Trophoblast cell (in vitro differentiated cells and primary cell): ENCODE measurements around the gene LTBR.

Experiments used
- DNase-seq, 2 donors: peaks; one replicate each; pipeline ENCODE4 v3.0.0-alpha.2; 2016
- H2AFZ ChIP-seq: 2 replicates; pipeline ENCODE4 v1.6.1; 2013; ENCODE audit warnings: low read length, moderate library complexity, mild to moderate bottlenecking; ENCODE audit not compliant: insufficient read depth, poor library complexity
- H2AK5ac ChIP-seq: 2 replicates; pipeline ENCODE4 v1.6.1; 2013; ENCODE audit warnings: mild to moderate bottlenecking, low read length
- H2BK120ac ChIP-seq: 2 replicates; pipeline ENCODE4 v1.6.1; 2013; ENCODE audit warnings: low read length, mild to moderate bottlenecking, moderate library complexity; ENCODE audit not compliant: insufficient read depth, poor library complexity
- H2BK12ac ChIP-seq: 2 replicates; pipeline ENCODE4 v1.6.1; 2013; ENCODE audit warnings: mild to moderate bottlenecking, low read length, moderate library complexity
- H2BK5ac ChIP-seq: 2 replicates; pipeline ENCODE4 v1.6.1; 2013; ENCODE audit warnings: low read length, low read depth, moderate library complexity, mild to moderate bottlenecking; ENCODE audit not compliant: poor library complexity
- H3K14ac ChIP-seq: 2 replicates; pipeline ENCODE4 v1.6.1; 2013; ENCODE audit warnings: mild to moderate bottlenecking, low read length
- H3K18ac ChIP-seq: 2 replicates; pipeline ENCODE4 v1.6.1; 2013; ENCODE audit warnings: mild to moderate bottlenecking, low read length
- H3K23ac ChIP-seq: 2 replicates; pipeline ENCODE4 v1.6.1; 2013; ENCODE audit warnings: low read length
- H3K27ac ChIP-seq: 2 replicates; pipeline ENCODE4 v1.5.1; 2013; ENCODE audit warnings: low read depth, mild to moderate bottlenecking, inconsistent platforms, low read length, moderate library complexity
- H3K27me3 ChIP-seq: 2 replicates; pipeline ENCODE4 v1.6.1; 2013; ENCODE audit warnings: inconsistent platforms, mild to moderate bottlenecking, low read length, moderate library complexity; ENCODE audit not compliant: insufficient read depth
- H3K36me3 ChIP-seq, 2 experiments: 1 replicate in 1 of 2; 2 replicates in 1 of 2; pipeline ENCODE4 v1.6.1; 2013; ENCODE audit warnings: low read length in 2 of 2, mild to moderate bottlenecking in 2 of 2, moderate library complexity in 1 of 2; ENCODE audit not compliant: insufficient read depth in 2 of 2, control insufficient read depth in 1 of 2
- H3K4ac ChIP-seq: 2 replicates; pipeline ENCODE4 v1.6.1; 2013; ENCODE audit warnings: low read depth, mild to moderate bottlenecking, low read length, moderate library complexity
- H3K4me1 ChIP-seq, 2 experiments: 1 replicate in 1 of 2; 2 replicates in 1 of 2; pipeline ENCODE4 v1.6.1; 2013; ENCODE audit warnings: low read length in 2 of 2, mild to moderate bottlenecking in 2 of 2, moderate library complexity in 1 of 2; ENCODE audit not compliant: insufficient read depth in 2 of 2, control insufficient read depth in 1 of 2
- H3K4me2 ChIP-seq: 2 replicates; pipeline ENCODE4 v1.6.1; 2013; ENCODE audit warnings: inconsistent platforms, mild to moderate bottlenecking, low read length, moderate library complexity
- H3K4me3 ChIP-seq: 2 replicates; pipeline ENCODE4 v1.5.1; 2013; ENCODE audit warnings: mild to moderate bottlenecking, low read depth, low read length, inconsistent platforms
- H3K79me1 ChIP-seq: one replicate; pipeline ENCODE4 v1.6.1; 2013; ENCODE audit warnings: low read length
- H3K79me2 ChIP-seq: 2 replicates; pipeline ENCODE4 v1.6.1; 2013; ENCODE audit warnings: low read length, mild to moderate bottlenecking; ENCODE audit not compliant: control insufficient read depth, insufficient read depth, poor library complexity
- H3K9ac ChIP-seq: 2 replicates; pipeline ENCODE4 v1.6.1; 2013; ENCODE audit warnings: mild to moderate bottlenecking, low read length
- H3K9me3 ChIP-seq: 2 replicates; pipeline ENCODE4 v1.6.1; 2013; ENCODE audit warnings: low read depth, mild to moderate bottlenecking, control low read depth, inconsistent platforms, low read length; ENCODE audit not compliant: insufficient read depth
- H4K12ac ChIP-seq: 2 replicates; pipeline ENCODE4 v1.6.1; 2013; ENCODE audit warnings: low read depth, mild to moderate bottlenecking, low read length, moderate library complexity
- H4K8ac ChIP-seq: 2 replicates; pipeline ENCODE4 v1.6.1; 2013; ENCODE audit warnings: low read depth, mild to moderate bottlenecking, low read length, moderate library complexity
- H4K91ac ChIP-seq: one replicate; pipeline ENCODE4 v1.6.1; 2013; ENCODE audit warnings: low read depth, mild to moderate bottlenecking, low read length, moderate library complexity
- WGBS: extraction: QIAGEN DNeasy Blood & Tissue Kit; methylation state at CpG from one replicate; pipeline ENCODE4 v1.1.7; 2013; ENCODE audit warnings: missing lambda C conversion rate; ENCODE audit not compliant: insufficient read length, insufficient coverage; ENCODE audit errors: extremely low coverage; 5-methylcytosine and 5-hydroxymethylcytosine counted together

Gene LTBR

GRCh38 chr12:6346235-6346832 is 37.6 kb upstream of the LTBR start:
- H3K18ac ChIP-seq = no peak overlapping the region
- peaks cover 2% of the 10 kb centered on the region for H3K9me3 ChIP-seq
- H4K12ac ChIP-seq = no peak overlapping the region
- H3K4me3 ChIP-seq = no peak overlapping the region
- peaks cover 10% of the 10 kb centered on the region for H3K79me1 ChIP-seq
- no CpG with 5 or more reads among the region's 5 CpGs for WGBS
- H3K36me3 ChIP-seq = no peaks in the 10 kb centered on the region
- H3K27me3 ChIP-seq = no peaks in the 10 kb centered on the region
- H2AK5ac ChIP-seq = no peak overlapping the region
- H2BK5ac ChIP-seq = no peak overlapping the region
- no peak overlapping the region for H3K27ac ChIP-seq
- no peak overlapping the region for H2BK12ac ChIP-seq
- peaks cover 5% of the 10 kb centered on the region for H3K79me2 ChIP-seq
- H3K4me1 ChIP-seq = peaks cover 8 to 14% of the 10 kb centered on the region in 2 experiments
- no peak overlapping the region for H3K9ac ChIP-seq
- H3K4me2 ChIP-seq = no peak overlapping the region
- no peak overlapping the region for H3K14ac ChIP-seq
- H3K4ac ChIP-seq = no peak overlapping the region
- no peak overlapping the region for H2BK120ac ChIP-seq
- no peak overlapping the region for H4K8ac ChIP-seq
- no peak overlapping the region for H4K91ac ChIP-seq
- H3K23ac ChIP-seq = no peak overlapping the region
- no peak for DNase-seq
- H2AFZ ChIP-seq = no peak overlapping the region

GRCh38 chr12:6346942-6347341 is 37.0 kb upstream of the LTBR start:
- no peak overlapping the region for H3K18ac ChIP-seq
- H4K91ac ChIP-seq = no peak overlapping the region
- H2AFZ ChIP-seq = no peak overlapping the region
- H3K23ac ChIP-seq = no peak overlapping the region
- H3K36me3 ChIP-seq = no peaks in the 10 kb centered on the region
- H2BK120ac ChIP-seq = no peak overlapping the region
- no peak overlapping the region for H4K8ac ChIP-seq
- no CpG with 5 or more reads among the region's 8 CpGs for WGBS
- no peak overlapping the region for H4K12ac ChIP-seq
- H3K79me1 ChIP-seq = peaks cover 5% of the 10 kb centered on the region
- H3K27ac ChIP-seq = no peak overlapping the region
- no peak overlapping the region for H3K9ac ChIP-seq
- H2BK5ac ChIP-seq = no peak overlapping the region
- H3K4me3 ChIP-seq = no peak overlapping the region
- no peaks in the 10 kb centered on the region for H3K79me2 ChIP-seq
- DNase-seq = no peak
- H3K4ac ChIP-seq = no peak overlapping the region
- H3K14ac ChIP-seq = no peak overlapping the region
- peaks cover 2% of the 10 kb centered on the region for H3K9me3 ChIP-seq
- no peak overlapping the region for H2AK5ac ChIP-seq
- H3K4me1 ChIP-seq = peaks cover 8 to 14% of the 10 kb centered on the region in 2 experiments
- H3K27me3 ChIP-seq = no peaks in the 10 kb centered on the region
- H2BK12ac ChIP-seq = no peak overlapping the region
- no peak overlapping the region for H3K4me2 ChIP-seq

- Histone ChIP-seq H2BK120ac (no peak overlapping the region), H2BK12ac (no peak overlapping the region), H4K12ac (no peak overlapping the region), H3K4me1 (peaks cover 2 to 7% of the 10 kb centered on the region in 2 experiments), H2AFZ (no peak overlapping the region), H3K9me3 (peaks cover 2% of the 10 kb centered on the region), H2AK5ac (no peak overlapping the region), H3K4me2 (no peak overlapping the region), H3K4ac (no peak overlapping the region), H4K91ac (no peak overlapping the region), H2BK5ac (no peak overlapping the region), H3K27me3 (no peaks in the 10 kb centered on the region), H3K4me3 (no peak overlapping the region), H3K23ac (no peak overlapping the region), H3K27ac (no peak overlapping the region), H3K79me2 (no peaks in the 10 kb centered on the region), H3K14ac (no peak overlapping the region), H4K8ac (no peak overlapping the region), H3K79me1 (peaks cover under 1% of the 10 kb centered on the region), H3K9ac (no peak overlapping the region), H3K36me3 (no peaks in the 10 kb centered on the region), H3K18ac (no peak overlapping the region)
- no CpG with 5 or more reads among the region's 19 CpGs for WGBS
- DNase-seq = no peak
These were observed 36.3 kb upstream of the LTBR start for GRCh38 chr12:6347367-6348338.

GRCh38 chr12:6351622-6352021 is 32.3 kb upstream of the LTBR start:
- Histone ChIP-seq H3K27me3 (no peaks in the 10 kb centered on the region), H3K18ac (no peak overlapping the region), H3K4ac (no peak overlapping the region), H3K4me2 (no peak overlapping the region), H3K14ac (no peak overlapping the region), H3K9ac (no peak overlapping the region), H4K91ac (no peak overlapping the region), H3K9me3 (peaks cover 2% of the 10 kb centered on the region), H2BK120ac (no peak overlapping the region), H3K4me3 (no peak overlapping the region), H3K36me3 (no peaks in the 10 kb centered on the region), H2BK5ac (no peak overlapping the region), H4K12ac (no peak overlapping the region), H2AFZ (no peak overlapping the region), H3K4me1 (no peaks in the 10 kb centered on the region), H2AK5ac (no peak overlapping the region), H4K8ac (no peak overlapping the region), H3K79me2 (no peaks in the 10 kb centered on the region), H3K27ac (no peak overlapping the region), H3K23ac (no peak overlapping the region), H2BK12ac (no peak overlapping the region), H3K79me1 (no peaks in the 10 kb centered on the region)
- DNase-seq = no peak
- WGBS = no CpG with 5 or more reads among the region's 5 CpGs
